ENCODE results near the gene CCDC120. TPM values are rescaled to one million over a fixed set of nuclear protein-coding genes. Genes with fewer than 3 reads are reported as not detected.

The CCDC120 gene
- total RNA-seq, 1 donor from 2014 or later = 8.6 TPM

GRCh38 chrX:49054073-49054762, 4.6 kb upstream of the CCDC120 start:
- DNase-seq (ENCODE audit: extremely low spot score in 2 of 2) = no peak
- H3K27me3 ChIP-seq = no peaks in the 10 kb centered on the region
- H3K4me3 ChIP-seq = peak overlapping the region; percentile 61 to 66
- TF ChIP-seq POLR2A (IDR thresholded peaks at IDR 0.05) (no peak), CTCF (IDR thresholded peaks at IDR 0.05) (no peak), POLR2AphosphoS5 (IDR thresholded peaks at IDR 0.05; ENCODE audit: insufficient read depth in 1 of 2, low read depth in 1 of 2) (no peak)
- intact Hi-C loops (cut with DNase I) = no loop called here
- H3K4me1 ChIP-seq = peaks cover 4% of the 10 kb centered on the region
- H3K9me3 ChIP-seq = no peaks in the 10 kb centered on the region
- H3K27ac ChIP-seq = peak overlapping the region; percentile 83
- H3K36me3 ChIP-seq = no peaks in the 10 kb centered on the region

- Histone ChIP-seq H3K36me3 (peaks cover 0 to 5% of the 10 kb centered on the region in 2 donors), H3K9me3 (no peaks in the 10 kb centered on the region), H3K4me3 (peak overlapping the region in 1 of 2 donors; percentile 40), H3K27ac (peak overlapping the region; percentile 54), H3K27me3 (no peaks in the 10 kb centered on the region), H3K4me1 (peaks cover 4% of the 10 kb centered on the region)
- TF ChIP-seq CTCF (IDR thresholded peaks at IDR 0.05) = no peak
- TF ChIP-seq POLR2AphosphoS5 (IDR thresholded peaks at IDR 0.05; ENCODE audit: insufficient read depth in 1 of 2, low read depth in 1 of 2) = no peak
- TF ChIP-seq POLR2A (IDR thresholded peaks at IDR 0.05) = no peak
- no peak for DNase-seq (ENCODE audit: extremely low spot score in 2 of 2)
- intact Hi-C loops (cut with DNase I) = no loop called here
These were observed 402 bp downstream of the CCDC120 start for GRCh38 chrX:49059201-49059600.

- Histone ChIP-seq H3K4me3 (peak overlapping the region in 1 of 2 donors; percentile 40), H3K27me3 (no peaks in the 10 kb centered on the region), H3K36me3 (peaks cover 0 to 5% of the 10 kb centered on the region in 2 donors), H3K27ac (no peak overlapping the region), H3K9me3 (no peaks in the 10 kb centered on the region), H3K4me1 (peaks cover 4% of the 10 kb centered on the region)
- TF ChIP-seq POLR2A (IDR thresholded peaks at IDR 0.05) (no peak), CTCF (IDR thresholded peaks at IDR 0.05) (no peak), POLR2AphosphoS5 (IDR thresholded peaks at IDR 0.05; ENCODE audit: insufficient read depth in 1 of 2, low read depth in 1 of 2) (no peak)
- intact Hi-C loops (cut with DNase I) = no loop called here
- no peak for DNase-seq (ENCODE audit: extremely low spot score in 2 of 2)
These were observed 884 bp downstream of the CCDC120 start for GRCh38 chrX:49059681-49060085.

GRCh38 chrX:49060914-49061313, 2.1 kb downstream of the CCDC120 start:
- H3K36me3 ChIP-seq = peaks cover 0 to 5% of the 10 kb centered on the region in 2 donors
- peaks cover 4% of the 10 kb centered on the region for H3K4me1 ChIP-seq
- TF ChIP-seq CTCF (IDR thresholded peaks at IDR 0.05) (no peak), POLR2AphosphoS5 (IDR thresholded peaks at IDR 0.05; ENCODE audit: insufficient read depth in 1 of 2, low read depth in 1 of 2) (no peak), POLR2A (IDR thresholded peaks at IDR 0.05) (no peak)
- H3K27ac ChIP-seq = no peak overlapping the region
- H3K9me3 ChIP-seq = no peaks in the 10 kb centered on the region
- no peak for DNase-seq (ENCODE audit: extremely low spot score in 2 of 2)
- intact Hi-C loops (cut with DNase I) = no loop called here
- no peak overlapping the region for H3K4me3 ChIP-seq
- no peaks in the 10 kb centered on the region for H3K27me3 ChIP-seq

GRCh38 chrX:49061490-49061889, 2.7 kb downstream of the CCDC120 start:
- peaks cover 4% of the 10 kb centered on the region for H3K4me1 ChIP-seq
- TF ChIP-seq POLR2A (IDR thresholded peaks at IDR 0.05) = no peak
- no peak for TF ChIP-seq CTCF (IDR thresholded peaks at IDR 0.05)
- no peak for TF ChIP-seq POLR2AphosphoS5 (IDR thresholded peaks at IDR 0.05; ENCODE audit: insufficient read depth in 1 of 2, low read depth in 1 of 2)
- no peaks in the 10 kb centered on the region for H3K27me3 ChIP-seq
- DNase-seq (ENCODE audit: extremely low spot score in 2 of 2) = no peak
- H3K4me3 ChIP-seq = no peak overlapping the region
- H3K9me3 ChIP-seq = no peaks in the 10 kb centered on the region
- intact Hi-C loops (cut with DNase I) = no loop called here
- peaks cover 0 to 5% of the 10 kb centered on the region in 2 donors for H3K36me3 ChIP-seq
- no peak overlapping the region for H3K27ac ChIP-seq
